HepG2 (cell line): Measurements from ENCODE around the gene CHST13. TPM values are rescaled to one million over a fixed set of nuclear protein-coding genes. Genes with fewer than 3 reads are reported as not detected.

Experiments
- GTF3A ChIP-seq: sonication (generic); formaldehyde crosslinking; conservative IDR thresholded peaks from 2 replicates; pipeline ENCODE4 v1.4.0; 2020; ENCODE audit warnings: mild to moderate bottlenecking, missing genetic modification reagents
- IKZF4 ChIP-seq: sonication (generic); formaldehyde crosslinking; IDR thresholded peaks from 2 replicates; pipeline ENCODE4 v1.5.1; 2020; ENCODE audit warnings: borderline replicate concordance, mild to moderate bottlenecking, low read depth, missing genetic modification reagents; ENCODE audit errors: not compliant biosample characterization
- KLF11 ChIP-seq: IDR thresholded peaks from 2 replicates; pipeline ENCODE4 v1.6.1; 2016; ENCODE audit warnings: missing compliant biosample characterization
- NR1H2 ChIP-seq: sonication (generic); formaldehyde crosslinking; IDR thresholded peaks from 2 replicates; pipeline ENCODE4 v1.8.1; 2022; ENCODE audit warnings: low read depth, missing genetic modification reagents, borderline replicate concordance
- PHB2 ChIP-seq: fragments of 450-650 bp; IDR thresholded peaks from 2 replicates; pipeline ENCODE4 v1.6.1; 2018; ENCODE audit not compliant: partially characterized antibody
- RAD51 ChIP-seq: fragments of 450-650 bp; IDR thresholded peaks from 2 replicates; pipeline ENCODE4 v1.6.1; 2016; ENCODE audit warnings: borderline replicate concordance
- RXRA ChIP-seq: sonication (generic); formaldehyde crosslinking; IDR thresholded peaks from 2 replicates; pipeline ENCODE4 v1.5.1; 2020; ENCODE audit warnings: missing genetic modification reagents
- SMAD9 ChIP-seq: sonication (generic); formaldehyde crosslinking; IDR thresholded peaks from 2 replicates; pipeline ENCODE4 v1.5.1; 2020; ENCODE audit warnings: mild to moderate bottlenecking, missing genetic modification reagents
- THYN1 ChIP-seq: sonication (generic); formaldehyde crosslinking; IDR thresholded peaks from 2 replicates; pipeline ENCODE4 v1.8.1; 2023; ENCODE audit warnings: low read depth, mild to moderate bottlenecking, moderate library complexity, missing genetic modification reagents, borderline replicate concordance
- ZNF225 ChIP-seq: sonication (generic); formaldehyde crosslinking; IDR thresholded peaks from 2 replicates; pipeline ENCODE4 v1.4.0; 2020; ENCODE audit warnings: mild to moderate bottlenecking, missing genetic modification reagents
- ZNF432 ChIP-seq: sonication (generic); formaldehyde crosslinking; IDR thresholded peaks from 2 replicates; pipeline ENCODE4 v1.5.0; 2020; ENCODE audit warnings: missing genetic modification reagents, mild to moderate bottlenecking, borderline replicate concordance
- ZNF614 ChIP-seq: IDR thresholded peaks from 2 replicates; pipeline ENCODE4 v1.6.1; 2018; ENCODE audit warnings: missing biosample characterization, missing genetic modification reagents, inconsistent platforms, borderline replicate concordance
- ZNF670 ChIP-seq: sonication (generic); formaldehyde crosslinking; IDR thresholded peaks from 2 replicates; pipeline ENCODE4 v1.8.0; 2022; ENCODE audit warnings: mild to moderate bottlenecking, missing genetic modification reagents, borderline replicate concordance
- ZNF737 ChIP-seq: sonication (generic); formaldehyde crosslinking; IDR thresholded peaks from 2 replicates; pipeline ENCODE4 v1.5.0; 2020; ENCODE audit warnings: missing genetic modification reagents, mild to moderate bottlenecking, borderline replicate concordance
- ZNF766 ChIP-seq: sonication (generic); formaldehyde crosslinking; IDR thresholded peaks from 2 replicates; pipeline ENCODE4 v1.5.0; 2020; ENCODE audit warnings: missing genetic modification reagents, borderline replicate concordance
- ZNF775 ChIP-seq: sonication (generic); formaldehyde crosslinking; IDR thresholded peaks from 2 replicates; pipeline ENCODE4 v1.4.0; 2020; ENCODE audit warnings: missing genetic modification reagents, mild to moderate bottlenecking, moderate library complexity, borderline replicate concordance
- ZSCAN9 ChIP-seq: IDR thresholded peaks from 2 replicates; pipeline ENCODE4 v1.6.1; 2016; ENCODE audit warnings: borderline replicate concordance
- polyA plus RNA-seq, 8 experiments: library from polyadenylated mRNA; depleted of rRNA in 3 of 8; stranded (reverse) in 7 of 8; unstranded in 1 of 8; fragments of >200 nt; fragmentation: Illumina TruSeq in 4 of 8; extraction: Trizol in 4 of 8; gene quantifications; 2 replicates each; pipeline versions ENCODE4 v1.2.1 to v1.2.3, GENCODE V29; 2011 to 2016; ENCODE audit warnings: low read depth in 4 of 8, missing spikeins in 1 of 8, mixed read lengths in 1 of 8; ENCODE audit not compliant: insufficient read depth in 1 of 8
- total RNA-seq, 5 experiments: library from RNA; depleted of rRNA; stranded (reverse); fragments of >200 nt; fragmentation: Illumina TruSeq; extraction: Trizol; gene quantifications; 2 replicates each; pipeline ENCODE4 v1.2.3, GENCODE V29; 2016; ENCODE audit warnings: low read depth in 1 of 5
- TF ChIP-seq, protein P1 (sequence below): sonication (generic); formaldehyde crosslinking; IDR thresholded peaks from 2 replicates; pipeline ENCODE4 v1.5.1; 2020; ENCODE audit warnings: mild to moderate bottlenecking, moderate library complexity, missing genetic modification reagents
- TF ChIP-seq, protein P2 (sequence below): sonication (generic); formaldehyde crosslinking; IDR thresholded peaks from 2 replicates; pipeline ENCODE4 v1.4.0; 2020; ENCODE audit warnings: mild to moderate bottlenecking, missing genetic modification reagents
- TF ChIP-seq, protein P3 (sequence below), 2 experiments: sonication (generic) in 1 of 2; formaldehyde crosslinking in 1 of 2; IDR thresholded peaks; 2 replicates each; pipeline versions ENCODE4 v1.5.1 to v1.6.1; 2011 to 2020; ENCODE audit warnings: borderline replicate concordance in 1 of 2, low read depth in 1 of 2, low read length in 1 of 2, mild to moderate bottlenecking in 1 of 2, missing genetic modification reagents in 1 of 2, moderate library complexity in 1 of 2
- TF ChIP-seq, protein P4 (sequence below): sonication (generic); formaldehyde crosslinking; IDR thresholded peaks from 2 replicates; pipeline ENCODE4 v1.5.0; 2020; ENCODE audit warnings: mild to moderate bottlenecking, missing genetic modification reagents, borderline replicate concordance

The CHST13 gene
- total and polyA plus RNA-seq, 2 of the 13 experiments (the other 11 are each of a cell fraction or from before 2014, with no cell fraction given) = 32.0 to 43.1 TPM

DNA sequence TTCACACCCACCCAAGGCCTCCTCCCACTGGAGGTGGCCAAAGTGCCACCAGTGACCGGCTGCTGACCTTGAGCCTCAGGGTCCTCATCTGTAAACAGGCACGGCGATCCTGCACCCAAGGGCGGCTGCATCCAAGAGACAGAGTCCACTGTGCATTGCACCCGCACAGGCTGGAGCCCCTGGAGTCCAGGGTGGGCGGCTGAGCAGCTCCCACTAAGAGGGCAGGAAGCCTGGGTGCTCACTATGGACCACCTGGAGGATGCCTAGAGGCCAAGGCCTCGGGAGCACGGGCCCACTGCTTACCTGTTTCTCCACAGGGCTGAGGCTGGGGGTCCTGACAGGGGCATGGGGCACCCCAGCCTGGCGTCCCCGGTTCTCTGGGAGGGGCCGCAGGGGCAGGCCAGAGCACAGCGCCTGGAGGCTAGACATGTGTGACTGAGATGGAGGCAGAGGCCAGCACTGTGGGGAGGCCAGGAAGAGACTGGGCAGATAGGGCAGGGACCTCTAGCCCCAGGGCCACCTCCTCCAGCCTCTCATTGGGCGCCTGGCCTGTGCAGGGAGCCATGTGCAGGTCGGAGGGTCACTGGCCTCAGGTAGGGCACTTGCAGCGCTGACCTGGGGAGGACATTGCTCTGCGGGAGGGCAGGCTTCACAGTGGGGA, 6.5 kb upstream of the CHST13 start, which contains the start of gene UROC1 (continued):
- TF ChIP-seq, protein P1, sequence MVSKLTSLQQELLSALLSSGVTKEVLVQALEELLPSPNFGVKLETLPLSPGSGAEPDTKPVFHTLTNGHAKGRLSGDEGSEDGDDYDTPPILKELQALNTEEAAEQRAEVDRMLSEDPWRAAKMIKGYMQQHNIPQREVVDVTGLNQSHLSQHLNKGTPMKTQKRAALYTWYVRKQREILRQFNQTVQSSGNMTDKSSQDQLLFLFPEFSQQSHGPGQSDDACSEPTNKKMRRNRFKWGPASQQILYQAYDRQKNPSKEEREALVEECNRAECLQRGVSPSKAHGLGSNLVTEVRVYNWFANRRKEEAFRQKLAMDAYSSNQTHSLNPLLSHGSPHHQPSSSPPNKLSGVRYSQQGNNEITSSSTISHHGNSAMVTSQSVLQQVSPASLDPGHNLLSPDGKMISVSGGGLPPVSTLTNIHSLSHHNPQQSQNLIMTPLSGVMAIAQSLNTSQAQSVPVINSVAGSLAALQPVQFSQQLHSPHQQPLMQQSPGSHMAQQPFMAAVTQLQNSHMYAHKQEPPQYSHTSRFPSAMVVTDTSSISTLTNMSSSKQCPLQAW (CRISPR knock-in tag) = peak; percentile 59; the same call in 1 of the 2 replicates
- TF ChIP-seq ZNF775 (CRISPR knock-in tag) (0 out of 2 replicates have a peak, but pooled peaks have one; percentile 36), ZSCAN9 (CRISPR knock-in tag) (no peak), ZNF766 (CRISPR knock-in tag) (no peak), ZNF225 (CRISPR knock-in tag) (no peak), ZNF614 (no peak), KLF11 (no peak), ZNF432 (CRISPR knock-in tag) (no peak), NR1H2 (CRISPR knock-in tag) (no peak), GTF3A (0 out of 2 replicates have a peak, but pooled peaks have one; percentile 36), ZNF737 (no peak), PHB2 (no peak), SMAD9 (CRISPR knock-in tag) (no peak), RXRA (peak; percentile 79), RAD51 (no peak), THYN1 (CRISPR knock-in tag) (no peak), ZNF670 (CRISPR knock-in tag) (peak; percentile 71; the same call in 1 of the 2 replicates), IKZF4 (CRISPR knock-in tag) (no peak)
- TF ChIP-seq, protein P2, sequence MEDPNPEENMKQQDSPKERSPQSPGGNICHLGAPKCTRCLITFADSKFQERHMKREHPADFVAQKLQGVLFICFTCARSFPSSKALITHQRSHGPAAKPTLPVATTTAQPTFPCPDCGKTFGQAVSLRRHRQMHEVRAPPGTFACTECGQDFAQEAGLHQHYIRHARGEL (CRISPR knock-in tag) = no peak
- TF ChIP-seq, protein P3, sequence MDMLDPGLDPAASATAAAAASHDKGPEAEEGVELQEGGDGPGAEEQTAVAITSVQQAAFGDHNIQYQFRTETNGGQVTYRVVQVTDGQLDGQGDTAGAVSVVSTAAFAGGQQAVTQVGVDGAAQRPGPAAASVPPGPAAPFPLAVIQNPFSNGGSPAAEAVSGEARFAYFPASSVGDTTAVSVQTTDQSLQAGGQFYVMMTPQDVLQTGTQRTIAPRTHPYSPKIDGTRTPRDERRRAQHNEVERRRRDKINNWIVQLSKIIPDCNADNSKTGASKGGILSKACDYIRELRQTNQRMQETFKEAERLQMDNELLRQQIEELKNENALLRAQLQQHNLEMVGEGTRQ (IDR thresholded peaks at IDR 0.05; ENCODE audit: low read depth, low read length) = no peak
- TF ChIP-seq, protein P3 (CRISPR knock-in tag; IDR thresholded peaks at IDR 0.05; ENCODE audit: borderline replicate concordance) = 0 out of 2 replicates have a peak, but pooled peaks have one; percentile 48
- TF ChIP-seq, protein P4, sequence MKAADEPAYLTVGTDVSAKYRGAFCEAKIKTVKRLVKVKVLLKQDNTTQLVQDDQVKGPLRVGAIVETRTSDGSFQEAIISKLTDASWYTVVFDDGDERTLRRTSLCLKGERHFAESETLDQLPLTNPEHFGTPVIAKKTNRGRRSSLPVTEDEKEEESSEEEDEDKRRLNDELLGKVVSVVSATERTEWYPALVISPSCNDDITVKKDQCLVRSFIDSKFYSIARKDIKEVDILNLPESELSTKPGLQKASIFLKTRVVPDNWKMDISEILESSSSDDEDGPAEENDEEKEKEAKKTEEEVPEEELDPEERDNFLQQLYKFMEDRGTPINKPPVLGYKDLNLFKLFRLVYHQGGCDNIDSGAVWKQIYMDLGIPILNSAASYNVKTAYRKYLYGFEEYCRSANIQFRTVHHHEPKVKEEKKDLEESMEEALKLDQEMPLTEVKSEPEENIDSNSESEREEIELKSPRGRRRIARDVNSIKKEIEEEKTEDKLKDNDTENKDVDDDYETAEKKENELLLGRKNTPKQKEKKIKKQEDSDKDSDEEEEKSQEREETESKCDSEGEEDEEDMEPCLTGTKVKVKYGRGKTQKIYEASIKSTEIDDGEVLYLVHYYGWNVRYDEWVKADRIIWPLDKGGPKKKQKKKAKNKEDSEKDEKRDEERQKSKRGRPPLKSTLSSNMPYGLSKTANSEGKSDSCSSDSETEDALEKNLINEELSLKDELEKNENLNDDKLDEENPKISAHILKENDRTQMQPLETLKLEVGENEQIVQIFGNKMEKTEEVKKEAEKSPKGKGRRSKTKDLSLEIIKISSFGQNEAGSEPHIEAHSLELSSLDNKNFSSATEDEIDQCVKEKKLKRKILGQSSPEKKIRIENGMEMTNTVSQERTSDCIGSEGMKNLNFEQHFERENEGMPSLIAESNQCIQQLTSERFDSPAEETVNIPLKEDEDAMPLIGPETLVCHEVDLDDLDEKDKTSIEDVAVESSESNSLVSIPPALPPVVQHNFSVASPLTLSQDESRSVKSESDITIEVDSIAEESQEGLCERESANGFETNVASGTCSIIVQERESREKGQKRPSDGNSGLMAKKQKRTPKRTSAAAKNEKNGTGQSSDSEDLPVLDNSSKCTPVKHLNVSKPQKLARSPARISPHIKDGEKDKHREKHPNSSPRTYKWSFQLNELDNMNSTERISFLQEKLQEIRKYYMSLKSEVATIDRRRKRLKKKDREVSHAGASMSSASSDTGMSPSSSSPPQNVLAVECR (CRISPR knock-in tag) = peak; percentile 61; the same call in 1 of the 2 replicates
